HG03060 (cell line): ENCODE data around the gene DUSP7.

Experiments used
- ATAC-seq: cut with Tn5 transposase; IDR thresholded peaks from one replicate; pipeline ENCODE4 v1.9.1; 2021; ENCODE audit warnings: low read depth, moderate number of reproducible peaks; ENCODE audit not compliant: unreplicated experiment

DUSP7 gene

DNA sequence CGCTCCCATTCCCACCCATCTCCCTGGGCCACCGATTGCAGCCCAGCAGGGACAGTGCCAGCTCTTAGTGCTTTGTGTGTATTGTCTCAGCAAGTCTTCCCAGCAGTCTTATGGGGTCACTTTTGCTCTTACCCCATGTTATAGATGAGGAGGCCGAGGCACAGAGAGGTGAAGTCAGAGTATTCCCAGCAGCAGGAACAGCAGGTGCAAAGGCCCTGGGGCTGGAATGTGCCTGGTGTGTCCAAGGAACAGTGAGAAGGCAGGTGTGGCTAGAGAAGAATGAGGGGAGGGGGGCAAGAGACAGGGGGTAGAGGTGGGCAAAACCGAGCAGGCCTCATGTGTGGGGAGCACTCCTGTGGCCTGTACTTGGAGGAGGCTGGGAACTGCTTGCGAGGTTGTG is 12.8 kb upstream of the DUSP7 start:
- no peak for ATAC-seq

DNA sequence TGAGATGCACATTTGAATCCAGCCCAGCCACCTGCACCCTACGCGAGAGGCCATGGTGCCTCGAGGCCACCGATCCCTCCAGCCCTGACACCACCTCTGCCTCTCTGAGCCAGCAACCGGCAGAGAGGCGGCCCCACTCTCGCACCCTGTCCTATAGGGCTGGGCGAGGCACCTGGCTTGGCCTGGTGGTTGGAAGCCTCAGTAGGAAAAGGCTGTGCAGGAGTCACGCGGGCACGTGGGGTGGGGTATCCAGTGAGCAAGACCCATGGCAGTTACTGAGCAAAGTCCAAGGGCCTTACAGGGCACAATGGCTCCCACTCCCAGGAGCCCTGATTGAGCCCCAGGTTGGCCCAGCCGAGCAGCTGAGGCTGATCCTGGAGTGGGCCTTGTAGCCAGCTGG is 12.4 kb upstream of the DUSP7 start:
- no peak for ATAC-seq

DNA sequence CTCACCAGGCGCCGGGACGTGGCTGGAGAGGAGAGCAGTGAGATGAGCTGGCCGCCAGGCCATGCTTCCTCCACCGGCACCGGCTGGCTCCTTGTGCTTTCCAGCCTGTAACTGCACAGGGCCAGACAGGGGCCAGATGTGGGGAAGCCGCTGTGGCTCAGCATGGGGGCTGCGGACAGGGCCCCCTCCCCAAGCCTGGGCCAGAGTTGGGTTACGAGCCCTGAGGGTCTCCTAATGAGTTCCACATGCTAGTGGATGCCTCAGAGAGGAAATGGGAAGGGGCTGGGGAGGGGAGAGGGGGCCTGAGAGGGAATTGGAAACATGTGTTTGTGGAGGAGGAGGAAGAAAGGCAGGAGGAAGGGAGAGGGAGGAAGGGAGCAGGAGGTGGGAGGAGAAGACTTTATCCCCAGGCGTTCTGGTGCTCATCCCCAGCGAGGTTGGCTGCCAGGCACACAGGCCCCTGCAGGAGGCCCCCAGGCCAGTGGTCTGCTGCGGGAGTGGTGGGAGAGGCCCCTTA is 11.7 kb upstream of the DUSP7 start:
- no peak for ATAC-seq

DNA sequence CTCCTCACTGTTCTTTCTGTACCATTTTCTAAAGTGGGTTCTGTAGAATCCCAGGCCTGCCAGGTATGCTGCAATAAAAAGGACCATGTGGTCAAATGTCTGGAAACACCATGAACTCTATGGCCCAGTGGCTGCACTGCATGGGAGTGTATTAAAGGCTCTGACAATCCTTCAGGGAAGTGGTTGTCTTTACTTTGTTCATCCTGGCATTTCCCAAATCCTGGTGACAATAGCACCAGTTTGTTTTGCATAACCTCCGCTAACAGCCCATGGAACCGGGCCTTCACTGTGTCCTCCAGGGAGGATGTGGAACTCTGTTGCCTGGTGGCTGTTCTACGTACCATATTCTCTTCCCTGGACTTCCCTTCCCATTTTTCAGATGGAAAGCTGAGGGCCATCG is 11.2 kb upstream of the DUSP7 start:
- ATAC-seq = no peak

DNA sequence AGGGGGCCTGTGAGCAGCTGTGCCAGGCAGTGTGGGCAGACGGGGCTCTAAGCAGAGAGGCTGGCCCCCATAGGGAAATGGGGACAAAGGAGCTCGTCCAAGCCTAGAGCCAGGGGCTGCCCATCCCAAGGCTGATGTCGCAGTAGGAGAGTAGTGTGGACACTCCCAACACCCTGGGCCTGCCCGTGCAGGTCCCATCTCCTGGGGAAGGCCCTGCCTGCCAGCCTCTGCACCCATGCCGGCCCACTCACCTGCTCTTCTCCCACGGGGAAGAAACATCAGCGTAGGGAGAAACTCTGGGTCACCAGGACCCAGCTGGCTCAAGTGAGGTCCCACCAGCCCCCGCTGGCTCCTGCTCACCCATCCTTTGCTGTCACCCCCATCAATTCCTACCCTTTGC is 10.7 kb upstream of the DUSP7 start:
- no peak for ATAC-seq

DNA sequence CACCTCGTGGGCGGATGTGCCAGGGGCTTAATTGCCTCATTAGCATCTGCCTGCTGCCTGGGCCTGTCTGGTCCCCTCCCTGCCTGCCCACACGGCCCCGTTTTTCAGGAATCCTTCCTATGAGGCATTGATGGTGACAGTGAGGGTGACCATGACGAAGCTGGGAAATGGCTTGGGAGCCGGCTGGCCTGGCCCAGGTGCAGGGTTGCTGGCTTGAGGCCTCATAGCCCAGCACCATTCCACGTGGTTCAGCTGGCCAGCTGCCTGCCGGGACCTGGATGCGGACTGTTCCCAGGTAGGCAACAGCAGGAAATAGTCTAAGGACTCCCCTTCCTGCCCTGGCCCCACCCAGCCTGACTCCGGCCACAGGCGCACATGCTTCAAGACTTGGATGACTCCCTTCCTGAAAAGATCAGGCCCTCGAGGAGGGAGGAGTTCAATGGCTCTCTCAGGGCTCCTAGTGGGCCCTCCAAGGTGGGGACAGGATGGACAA is 8.9 kb upstream of the DUSP7 start:
- ATAC-seq = no peak

DNA sequence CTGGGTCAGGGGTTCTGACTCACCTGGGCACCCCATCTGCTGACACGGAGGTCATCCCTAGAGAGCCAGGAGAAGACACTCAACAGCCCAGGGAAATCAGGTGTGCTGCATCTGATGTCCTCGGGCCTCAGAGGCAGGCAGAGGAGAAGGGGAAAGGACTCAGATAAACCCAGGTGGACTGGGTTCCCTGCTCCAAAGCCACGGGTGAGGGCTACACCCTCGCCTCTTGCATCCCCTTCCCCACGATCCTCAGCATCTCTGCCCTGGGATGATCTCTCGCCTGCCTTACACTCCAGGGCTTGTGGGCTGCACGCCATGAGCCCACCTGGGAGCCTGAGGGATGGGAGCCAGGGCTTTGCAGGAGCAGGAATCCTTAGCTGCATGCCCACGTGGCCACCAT is 8.2 kb upstream of the DUSP7 start:
- ATAC-seq = no peak

DNA sequence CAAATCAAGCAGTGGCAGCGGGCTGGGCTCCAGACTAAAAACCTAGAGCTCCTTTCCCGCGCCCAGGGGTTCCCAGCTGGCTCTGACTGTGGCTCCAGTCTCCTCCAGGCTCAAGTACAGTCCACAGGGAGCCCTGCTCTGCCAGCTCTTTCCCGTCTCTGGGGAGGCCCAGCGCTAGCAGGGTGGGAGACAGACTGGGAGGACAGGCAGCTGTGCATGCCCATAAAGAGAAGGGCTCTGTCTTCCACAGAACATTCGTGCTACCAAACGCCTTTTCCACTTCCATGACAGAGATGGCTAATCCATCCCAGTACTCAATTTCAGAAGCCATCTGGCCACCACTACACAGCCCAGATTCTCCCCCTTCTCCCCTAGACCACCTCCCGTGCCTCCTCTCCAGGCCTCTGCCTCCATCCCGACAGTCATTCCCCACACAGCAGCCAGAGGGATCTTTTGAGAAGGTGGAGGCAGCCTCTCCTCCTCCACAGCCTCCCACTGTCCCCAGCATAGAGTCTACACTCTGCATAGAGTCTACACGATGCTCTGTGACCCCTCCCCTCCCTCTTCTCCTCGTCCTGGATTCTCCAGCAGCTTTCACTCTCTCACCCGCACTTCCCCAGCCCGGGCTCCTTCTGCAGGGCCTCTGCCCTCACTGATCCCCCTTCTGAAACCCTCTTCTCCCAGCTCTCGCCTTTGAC is 6.8 kb upstream of the DUSP7 start:
- no peak for ATAC-seq

DNA sequence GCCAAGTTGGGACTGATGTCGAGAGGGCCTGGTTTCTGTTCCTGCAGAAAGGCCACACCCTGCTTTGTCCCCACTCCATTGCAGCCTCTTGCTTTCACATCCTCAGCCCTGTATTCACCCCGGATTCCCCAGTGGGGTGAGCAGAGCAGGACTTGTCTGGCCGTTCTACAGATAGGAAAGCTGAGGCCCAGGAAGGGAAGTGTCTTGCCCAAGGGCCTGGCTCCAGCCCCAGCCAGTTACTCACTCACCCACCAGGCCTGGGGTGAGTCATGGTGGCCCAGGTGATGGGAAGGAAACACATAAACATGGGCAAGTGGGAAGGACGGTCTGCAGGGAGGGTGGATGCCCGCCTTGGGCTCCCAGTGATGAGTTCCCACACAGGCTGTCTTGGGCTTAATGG is 6.1 kb upstream of the DUSP7 start:
- ATAC-seq = no peak

DNA sequence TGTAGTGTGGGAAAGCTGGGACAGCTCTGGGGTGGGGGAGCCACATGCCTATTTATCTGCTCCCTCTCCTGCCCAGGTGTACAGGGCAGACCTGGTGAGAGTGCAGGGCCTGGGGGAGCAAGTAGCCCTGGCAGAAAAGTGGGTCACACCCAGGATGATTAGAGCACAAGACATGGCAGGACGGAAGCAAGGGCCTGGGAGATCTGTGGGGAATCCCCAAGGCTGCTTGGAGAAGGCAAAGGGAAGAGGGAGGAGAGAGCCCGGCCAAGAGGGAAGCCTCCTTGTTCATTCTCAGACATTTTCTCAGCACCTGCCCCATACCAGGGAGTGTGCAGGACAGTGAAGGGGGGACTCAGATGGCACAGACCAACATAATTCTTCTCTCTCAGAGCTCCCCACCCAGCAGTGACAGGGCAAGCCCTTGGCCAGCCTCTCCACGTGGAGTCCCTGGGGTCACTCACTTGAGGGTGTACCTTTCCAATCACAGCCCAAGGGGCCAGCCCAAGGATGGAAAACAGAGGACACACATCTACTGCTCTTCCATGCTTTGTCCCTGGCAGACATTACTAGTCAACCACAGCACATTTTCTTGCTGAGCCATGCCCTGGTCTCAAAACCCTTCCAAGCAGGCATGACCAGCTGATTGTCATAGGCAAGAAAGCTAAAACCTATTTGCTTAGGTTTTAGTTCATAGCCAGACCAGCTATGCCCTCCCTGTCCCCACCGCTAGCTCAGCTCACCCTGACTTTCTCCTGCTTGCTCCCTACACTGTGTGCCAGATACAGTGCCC is 4.9 kb upstream of the DUSP7 start:
- no peak for ATAC-seq

DNA sequence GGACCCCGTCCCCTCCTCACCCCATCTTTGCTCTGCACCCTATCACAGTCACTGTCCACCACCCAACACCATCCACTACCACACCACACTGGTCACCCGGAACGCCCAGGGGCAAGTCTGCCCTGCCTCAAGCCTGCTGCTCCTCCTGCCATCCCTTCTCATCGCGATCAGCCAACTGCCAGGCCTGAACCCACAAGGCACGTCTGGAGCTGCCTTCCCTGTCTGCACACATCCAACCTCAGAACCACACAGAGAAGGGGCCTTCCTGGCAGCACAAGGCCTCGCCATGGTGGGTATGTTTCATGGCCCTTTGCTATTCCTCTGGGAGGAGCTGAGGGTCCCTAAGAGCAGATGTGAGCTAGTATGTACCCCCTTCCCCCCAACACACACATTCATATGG is 3.4 kb upstream of the DUSP7 start:
- no peak for ATAC-seq

DNA sequence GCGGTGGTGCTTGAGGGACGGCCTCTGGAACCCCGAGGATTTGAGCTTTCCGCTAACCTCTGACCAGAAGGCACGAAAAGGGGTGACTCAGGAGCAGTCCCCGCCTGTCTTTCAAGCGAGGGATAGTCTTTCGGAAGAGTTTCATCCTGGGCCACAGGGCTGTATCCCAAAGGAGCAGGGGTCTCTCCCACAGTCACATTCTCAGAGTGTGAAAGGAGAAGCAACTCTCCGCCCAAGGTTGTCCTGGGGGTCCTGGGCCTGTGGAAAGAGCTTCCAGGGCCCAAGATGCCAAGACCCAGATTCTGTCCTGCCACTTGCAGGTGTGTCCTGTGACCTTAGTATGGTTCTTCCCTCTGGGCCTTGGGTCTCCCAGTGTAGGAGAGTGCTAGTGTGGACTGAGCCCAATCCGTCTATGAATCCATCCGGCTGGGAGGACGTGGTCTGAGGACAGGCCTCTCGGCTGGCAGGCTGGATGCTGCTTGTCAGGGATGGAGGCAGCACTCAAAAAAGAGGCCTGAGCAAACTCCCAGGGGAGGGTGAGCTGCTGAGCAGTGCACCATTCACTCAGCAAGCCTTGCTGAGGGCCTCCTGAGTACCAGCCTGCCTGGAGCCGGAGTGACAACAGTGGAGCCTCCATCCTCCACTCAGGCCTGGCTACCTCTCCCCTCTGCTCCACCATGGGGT is 1.6 kb upstream of the DUSP7 start:
- ATAC-seq = no peak

DNA sequence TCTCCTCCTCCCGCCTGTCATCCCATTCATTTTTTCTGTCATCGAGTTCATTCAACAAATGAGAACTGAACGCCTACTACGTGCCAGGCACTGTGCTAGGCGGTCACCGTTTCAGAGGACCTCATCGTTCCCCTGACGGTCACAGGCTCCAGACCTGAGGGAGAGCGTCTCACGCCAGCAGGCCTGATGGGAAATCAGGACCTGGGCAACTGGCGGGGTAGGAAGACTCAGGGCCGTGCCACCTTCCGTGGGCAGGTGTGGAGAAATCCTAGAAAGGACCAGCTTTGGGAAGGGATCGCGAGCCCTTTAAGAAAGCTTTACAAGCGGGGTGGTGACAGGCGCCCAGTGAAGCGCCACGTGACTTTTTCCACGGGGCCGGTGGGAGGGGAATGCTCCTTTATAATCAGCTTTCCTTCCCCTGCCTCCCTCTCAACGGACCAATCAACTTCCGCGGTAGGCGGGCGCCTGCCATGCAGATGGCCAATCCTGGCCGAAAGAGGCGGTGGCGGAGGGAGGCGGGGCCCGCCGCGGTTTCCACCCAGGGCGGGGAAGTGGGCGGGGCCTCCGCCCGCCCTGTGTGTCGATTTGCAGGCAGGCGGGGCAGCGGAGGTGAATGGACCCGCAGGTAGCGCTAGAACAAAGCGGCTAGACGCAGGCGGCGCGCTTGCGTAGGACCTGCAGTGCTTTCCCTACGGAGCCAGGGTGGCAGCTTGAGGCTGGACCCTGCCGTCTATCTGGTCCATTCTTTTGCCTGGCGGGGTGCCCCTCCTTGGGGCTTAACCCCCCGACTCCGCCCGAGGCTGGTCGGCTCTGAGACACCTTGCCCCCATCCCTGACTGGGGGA is 819 bp upstream of the DUSP7 start:
- ATAC-seq = peak; percentile 62

DNA sequence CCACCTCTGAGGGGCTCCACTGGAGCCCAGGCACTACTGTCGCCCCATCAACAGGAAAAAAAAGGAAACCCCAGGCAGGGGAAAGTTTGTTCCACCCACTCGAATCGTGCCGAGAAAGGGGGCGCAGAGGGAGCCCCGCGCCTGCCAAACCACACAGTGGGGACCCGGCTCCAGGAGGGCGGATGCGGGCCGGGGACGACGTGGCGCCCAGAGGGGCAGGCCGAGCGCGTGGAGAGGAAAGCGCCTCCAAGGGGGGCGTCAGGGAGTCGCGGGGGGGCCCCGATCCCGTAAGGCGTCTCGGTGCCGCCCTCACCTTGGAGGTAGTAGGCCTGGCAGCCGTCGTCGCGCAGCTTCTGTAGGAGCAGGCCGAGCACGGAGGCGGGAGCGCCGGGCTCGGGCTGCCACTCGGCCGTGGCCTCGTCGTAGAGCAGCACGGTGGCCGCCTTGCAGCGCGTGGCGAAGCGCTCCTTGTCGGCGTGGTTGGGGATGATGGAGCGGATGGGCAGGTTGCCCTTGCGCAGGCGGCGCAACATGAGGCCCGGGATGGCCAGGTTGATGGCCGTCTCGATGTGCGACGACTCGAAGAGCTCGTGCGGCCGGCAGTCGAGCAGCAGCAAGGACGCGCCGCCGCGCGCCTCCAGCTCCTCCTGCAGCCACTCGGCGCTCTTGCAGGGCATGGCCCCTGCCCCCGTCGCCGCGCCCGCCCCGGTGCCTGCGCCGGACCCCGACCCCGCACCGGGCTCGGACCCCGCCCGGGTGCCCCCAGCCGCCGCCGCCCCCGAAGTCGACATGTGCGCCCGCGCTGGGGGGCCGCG is 627 bp downstream of the DUSP7 start:
- no peak for ATAC-seq

DNA sequence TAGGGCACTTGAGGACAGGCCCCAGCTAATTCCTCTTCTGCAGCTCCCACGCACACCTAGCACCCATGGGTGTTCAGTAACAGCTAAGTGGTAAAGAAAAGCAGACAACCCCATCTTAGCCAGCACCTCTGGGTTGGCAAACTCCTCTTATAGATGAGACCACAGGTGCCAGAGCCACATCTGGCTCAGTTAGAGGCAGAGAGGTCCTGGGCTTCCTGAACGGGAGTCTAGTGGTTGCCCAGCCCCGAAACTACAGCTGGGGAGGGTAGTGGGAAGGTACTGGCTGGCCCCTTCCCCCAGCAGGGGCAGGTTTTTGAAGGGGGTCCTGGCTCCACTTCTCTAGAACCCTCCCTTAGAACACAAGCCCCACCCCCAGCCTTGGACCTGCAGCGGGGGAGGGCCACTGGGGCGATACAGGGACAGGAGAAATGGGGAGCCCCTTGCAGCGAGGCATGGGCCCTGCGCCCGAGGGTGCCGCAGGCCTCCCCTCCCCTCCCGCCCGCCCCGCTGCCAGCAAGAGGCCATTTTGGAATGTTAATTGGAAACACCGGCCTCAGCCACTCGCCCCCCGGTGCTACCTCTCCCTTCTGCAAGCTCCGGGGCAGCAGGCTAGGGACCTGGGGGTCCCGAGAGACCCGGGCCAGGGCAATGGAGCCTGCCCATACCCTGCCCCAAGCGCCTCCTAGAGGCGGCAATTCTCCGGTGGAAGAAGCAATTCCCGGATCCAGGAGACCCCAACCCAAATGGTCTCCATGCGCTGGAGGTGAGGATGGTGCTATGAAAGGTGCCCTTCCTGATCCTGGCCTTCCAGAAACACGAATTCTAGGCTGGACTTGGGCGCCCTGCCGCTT is 1.5 kb downstream of the DUSP7 start:
- no peak for ATAC-seq

DNA sequence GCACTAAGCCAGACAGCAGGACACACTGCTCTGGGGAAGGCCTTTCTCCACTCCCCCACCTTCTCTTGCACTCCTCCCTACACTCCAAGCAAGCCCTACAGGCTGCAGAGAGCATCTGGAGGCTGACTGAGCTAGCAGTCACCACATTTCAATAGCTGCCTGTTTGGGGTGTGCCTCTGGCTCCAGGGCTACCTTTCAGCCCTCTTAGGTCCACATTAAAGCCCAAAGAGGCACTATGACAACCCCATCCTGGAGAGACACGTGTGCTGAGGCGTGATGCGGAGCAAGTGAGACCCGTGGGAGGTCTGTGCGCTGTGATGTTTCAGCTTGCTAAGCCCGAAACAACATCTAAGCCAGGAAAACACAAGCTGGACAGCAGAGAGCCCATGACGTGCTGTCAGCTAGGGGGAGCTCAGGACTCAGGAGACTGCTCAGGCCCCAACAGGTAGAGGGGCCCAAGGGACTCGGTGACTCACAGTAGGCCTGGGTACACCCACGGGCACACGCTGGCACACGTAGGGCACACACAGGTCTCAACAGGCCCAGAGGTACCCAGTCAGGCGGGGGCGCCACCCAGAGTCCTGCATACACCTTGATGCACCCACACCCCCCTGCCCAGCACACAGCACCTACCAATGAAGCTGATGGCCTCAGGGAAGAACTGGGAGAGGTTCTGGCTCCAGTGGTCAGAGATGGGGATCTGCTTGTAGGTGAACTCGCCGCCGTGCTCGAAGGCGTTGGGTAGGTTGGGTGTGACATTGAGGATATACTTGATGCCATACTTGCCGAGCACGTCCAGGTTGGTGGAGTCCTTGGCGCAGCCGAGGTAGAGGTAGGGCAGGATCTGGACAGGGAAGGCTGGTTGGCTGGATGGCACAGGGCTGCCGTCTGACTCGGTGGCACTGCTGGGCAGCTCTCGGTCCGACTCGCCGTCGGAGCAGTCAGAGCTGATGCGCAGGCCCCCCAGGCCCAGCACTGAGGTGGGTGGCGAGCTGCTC is 2.8 kb downstream of the DUSP7 start:
- ATAC-seq = no peak

DNA sequence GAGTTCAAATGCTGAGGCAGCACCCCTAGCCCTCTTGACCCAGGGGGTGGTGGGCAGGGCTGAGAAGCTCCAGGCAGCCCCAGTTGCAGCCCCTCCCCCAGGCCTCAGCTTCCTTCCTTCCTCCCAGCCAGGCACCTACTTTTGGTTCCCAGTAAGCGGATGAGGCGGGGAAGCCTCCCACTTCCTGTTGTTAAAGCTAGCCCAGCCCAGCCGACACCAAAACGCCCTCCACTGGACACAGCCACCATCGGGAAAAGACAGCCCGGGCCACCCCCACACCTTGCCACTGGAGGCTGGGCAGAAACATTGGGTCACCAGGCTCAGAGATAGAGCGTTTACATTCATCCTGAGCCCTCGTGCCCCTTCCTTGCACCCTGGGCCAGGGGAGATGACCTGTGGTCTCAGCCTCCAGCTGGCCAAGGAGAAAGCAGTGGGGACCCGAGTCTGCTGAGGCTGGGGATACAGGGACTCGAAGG is 3.5 kb downstream of the DUSP7 start:
- no peak for ATAC-seq
